ENCODE measurements around the gene NPEPL1.
"Not testable (repeated sequence)": the region's sequence is repeated elsewhere in the genome, so short reads cannot be mapped to it uniquely, and the experiment has no call there.

The NPEPL1 gene

DNA sequence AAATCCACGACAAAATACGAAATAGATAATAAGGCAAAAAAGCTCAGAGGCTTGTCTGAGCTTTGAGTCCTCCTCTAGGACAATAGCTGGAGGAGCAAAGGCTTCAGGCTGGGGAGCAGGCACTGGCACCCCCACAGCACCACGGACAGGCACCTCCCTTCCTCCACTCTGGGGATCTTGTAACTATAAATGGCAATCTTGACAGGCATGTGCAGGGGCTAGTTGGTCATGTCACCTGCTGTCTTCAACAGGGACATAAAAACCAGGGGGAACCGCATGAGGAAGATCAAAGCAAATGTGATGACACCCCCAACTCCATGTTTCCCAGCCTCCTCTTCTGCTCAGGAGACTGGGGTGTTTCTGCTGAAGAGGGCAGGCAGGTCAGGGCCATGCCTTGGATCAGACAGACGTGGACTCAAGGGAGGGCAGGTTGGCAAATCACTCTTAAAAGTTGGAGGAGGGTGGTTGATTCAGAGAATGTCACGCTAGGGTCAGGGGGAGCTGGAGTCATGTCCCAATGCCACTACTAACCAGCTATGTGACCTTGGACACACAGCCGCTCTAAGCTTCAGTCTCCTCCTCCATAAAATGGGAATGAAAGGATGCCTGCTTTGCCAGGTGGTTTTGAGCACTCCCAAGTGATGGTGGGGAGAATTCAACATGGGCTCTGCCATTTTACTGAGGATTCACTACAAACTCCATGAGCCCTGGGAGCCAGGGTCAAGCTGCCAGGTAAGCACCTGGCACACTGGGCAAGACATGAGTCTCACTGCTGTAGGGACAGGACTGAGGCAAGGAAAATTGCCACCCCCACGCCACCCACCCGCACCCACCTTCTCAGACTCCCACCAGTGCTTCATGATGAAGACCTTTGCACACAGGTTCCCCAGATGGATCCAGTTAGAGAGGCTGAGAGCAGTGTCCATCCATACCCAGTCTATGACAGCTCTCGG lies 48.0 kb downstream of the NPEPL1 start:
- DNase-seq (ENCODE audit: low read depth, low spot score) = no peak

DNA sequence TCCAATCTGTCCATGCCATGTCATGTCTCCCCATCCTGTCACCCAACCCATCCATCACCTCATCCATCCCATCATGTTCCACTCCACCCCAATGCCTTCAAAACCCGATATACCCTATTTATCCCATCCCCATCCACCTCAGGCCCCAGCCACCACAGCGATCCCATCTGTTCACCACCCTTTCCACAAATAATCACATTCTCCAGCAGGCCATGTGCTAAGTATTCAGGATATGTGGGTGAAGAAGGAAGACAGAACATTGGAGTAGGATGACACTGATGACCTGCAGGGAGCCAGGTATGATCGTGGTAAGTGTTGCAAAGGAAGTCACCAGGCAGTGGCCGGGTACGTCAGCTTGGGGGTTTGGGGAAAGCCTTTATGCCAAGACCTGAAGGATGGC lies 48.8 kb downstream of the NPEPL1 start:
- no peak for DNase-seq (ENCODE audit: low read depth, low spot score)

DNA sequence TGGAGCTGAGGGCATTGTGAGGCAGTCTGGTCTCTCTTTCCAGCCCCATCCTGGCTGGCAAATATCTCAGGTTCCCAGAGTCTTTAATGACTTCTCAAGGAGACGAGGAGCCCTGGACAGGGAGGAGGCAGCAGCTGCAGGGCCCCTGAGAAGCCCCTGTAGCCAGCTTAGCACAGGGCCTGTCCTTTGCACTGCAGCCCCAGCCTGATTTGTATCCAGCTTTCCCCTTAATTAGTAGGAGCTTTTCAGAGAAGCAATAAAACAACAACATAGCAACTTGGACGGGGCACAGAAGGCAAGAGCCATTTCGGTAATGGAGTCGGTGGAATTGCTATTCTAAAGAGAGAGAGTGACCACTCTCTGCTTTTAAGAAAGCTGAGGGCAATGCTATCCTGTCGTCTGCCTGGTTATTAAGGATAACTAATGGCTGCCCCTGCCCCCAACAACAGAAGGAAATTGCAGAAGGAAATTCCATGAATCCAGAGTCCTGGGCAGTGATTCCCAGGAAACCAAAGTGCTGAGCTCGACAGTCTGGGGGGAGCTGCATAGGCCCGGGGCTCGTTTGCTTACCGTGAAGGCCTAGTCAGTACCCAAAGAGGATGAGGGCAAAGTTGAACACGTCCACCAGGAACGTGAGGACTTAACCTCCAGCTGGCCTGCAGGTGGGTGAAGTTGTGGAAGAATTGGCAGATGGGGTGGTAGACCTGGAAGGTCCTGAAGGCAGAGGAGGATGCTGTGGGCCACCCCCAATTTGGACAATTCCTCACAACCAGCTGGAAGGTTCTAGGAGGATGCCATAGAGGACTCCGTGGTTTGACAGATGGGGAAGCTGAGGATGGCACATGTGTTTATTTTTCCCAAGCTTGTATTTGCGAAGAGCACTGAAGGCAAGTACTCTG lies 50.3 kb downstream of the NPEPL1 start:
- DNase-seq (ENCODE audit: low read depth, low spot score) = no peak

DNA sequence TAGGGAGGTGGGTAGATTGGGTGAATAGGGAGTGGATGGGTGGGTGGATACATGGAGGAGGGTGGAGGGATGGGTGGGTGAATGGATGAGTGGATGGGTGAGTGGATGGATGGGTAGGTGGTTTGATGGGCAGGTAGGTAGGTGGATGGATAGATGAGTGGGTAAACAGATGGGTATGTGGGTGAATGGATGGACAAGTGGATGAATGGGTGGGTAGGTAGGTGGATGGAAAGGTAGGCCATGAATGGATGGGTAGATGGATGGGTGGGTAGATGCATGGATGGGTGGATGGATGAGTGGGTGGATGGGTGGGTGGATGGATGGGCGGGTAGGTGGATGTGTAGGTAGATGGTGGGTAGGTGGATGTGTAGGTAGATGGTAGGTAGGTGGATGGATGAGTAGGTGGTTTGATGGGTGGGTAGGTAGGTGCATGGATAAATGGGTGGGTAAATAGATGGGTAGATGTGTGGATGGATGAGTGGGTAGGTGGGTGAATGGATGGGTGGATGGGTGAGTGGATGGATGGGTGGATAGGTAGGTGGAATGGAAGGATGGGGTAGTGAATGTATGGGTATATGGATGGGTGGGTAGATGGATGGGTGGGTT lies 51.4 kb downstream of the NPEPL1 start:
- DNase-seq (ENCODE audit: low read depth, low spot score) = no peak

DNA sequence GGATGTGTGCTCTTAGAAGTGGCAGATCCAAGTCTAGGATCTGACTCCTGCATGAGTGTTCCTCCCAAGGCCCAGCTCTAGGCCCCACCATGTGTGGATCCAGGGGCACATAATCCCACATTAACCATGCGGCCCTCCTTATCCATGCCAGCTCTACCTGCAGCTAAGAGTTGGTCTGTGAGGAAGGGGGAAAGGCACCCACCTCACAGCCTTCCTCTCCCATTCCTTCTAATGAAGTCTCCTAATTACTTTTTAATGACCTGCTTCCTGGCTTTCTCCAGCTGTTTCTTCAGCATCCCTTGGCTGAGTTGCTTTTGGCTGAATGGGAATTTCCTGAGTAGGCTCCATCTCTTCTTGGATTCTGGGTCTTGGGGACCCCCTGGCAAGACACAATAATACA lies 52.2 kb downstream of the NPEPL1 start:
- DNase-seq (ENCODE audit: low read depth, low spot score) = no peak

DNA sequence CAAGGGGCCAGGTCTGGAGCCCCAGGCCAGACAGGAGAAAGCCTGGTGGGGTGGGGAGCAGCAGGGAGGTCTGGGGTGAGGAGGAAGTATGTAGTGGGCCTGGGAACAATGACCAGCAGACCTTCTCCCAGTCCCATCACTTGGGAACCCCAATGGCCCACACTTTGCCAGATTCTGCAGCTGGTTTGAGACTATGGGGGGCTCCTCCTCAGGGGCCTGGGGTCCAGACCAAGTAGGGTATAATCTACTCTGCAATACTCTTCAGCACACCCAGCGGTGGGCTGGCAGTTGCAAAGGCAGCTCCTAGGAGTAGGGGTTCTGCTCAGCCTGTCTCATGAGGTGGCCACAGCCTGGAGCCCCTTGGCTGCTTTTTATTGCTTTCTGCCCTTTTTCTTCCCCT lies 52.8 kb downstream of the NPEPL1 start:
- DNase-seq (ENCODE audit: low read depth, low spot score) = no peak

DNA sequence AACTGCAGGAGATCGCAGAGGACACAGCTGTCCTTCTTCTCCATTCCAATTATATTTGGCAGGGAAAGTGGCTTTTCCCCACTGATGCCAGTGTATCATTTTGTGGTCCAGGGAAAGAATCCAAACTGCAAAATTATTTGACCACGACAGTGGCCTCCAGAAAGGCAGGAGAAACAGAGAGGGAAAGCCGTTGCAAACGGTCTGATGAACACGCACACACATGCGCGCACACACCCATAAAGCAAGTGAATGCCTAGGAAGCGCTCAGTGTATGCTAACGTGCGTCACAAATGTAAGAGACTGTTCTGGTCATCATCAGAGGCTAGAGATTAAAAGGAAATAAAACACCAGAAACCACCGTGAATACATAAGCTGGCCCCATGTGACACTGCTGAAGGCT lies 54.0 kb downstream of the NPEPL1 start:
- DNase-seq (ENCODE audit: low read depth, low spot score) = no peak

DNA sequence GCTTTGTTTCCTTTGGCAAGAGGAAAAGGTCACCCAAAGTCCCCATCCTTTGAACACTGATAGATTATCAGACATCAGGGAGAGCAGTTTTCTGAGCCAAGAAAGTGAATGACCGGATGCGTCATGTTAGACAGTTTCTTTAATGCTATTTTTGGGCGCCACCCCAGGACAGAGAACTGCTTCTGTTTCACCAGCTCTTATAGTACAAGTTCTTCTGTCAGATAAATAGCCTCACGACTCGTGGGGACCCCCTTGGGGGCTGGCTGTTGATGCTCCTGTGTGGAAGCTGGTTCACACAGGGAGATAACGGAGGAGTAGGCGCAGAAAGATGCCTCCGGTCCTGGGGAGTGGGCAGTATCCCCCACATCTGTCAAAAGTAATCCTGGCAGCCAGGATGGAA lies 54.6 kb downstream of the NPEPL1 start:
- no peak for DNase-seq (ENCODE audit: low read depth, low spot score)

DNA sequence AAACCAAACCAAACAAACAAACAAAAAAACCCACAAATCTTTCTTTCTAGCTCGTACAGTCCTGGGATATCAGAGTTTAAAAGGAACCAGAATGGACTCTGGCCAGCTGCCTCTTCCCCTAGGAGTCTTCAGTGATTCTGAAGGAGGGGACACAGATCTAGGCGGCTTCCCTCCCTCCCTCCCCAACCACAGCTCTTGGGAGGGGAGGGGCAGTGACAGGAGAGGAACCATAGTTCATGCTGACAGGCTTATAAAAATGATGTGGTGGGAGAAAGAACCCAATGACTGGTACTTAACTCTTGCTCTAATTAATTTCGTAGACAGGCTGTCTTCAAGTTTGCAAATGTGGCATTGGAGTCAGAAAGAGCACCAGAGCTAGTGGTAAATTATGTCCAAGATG lies 56.0 kb downstream of the NPEPL1 start:
- no peak for DNase-seq (ENCODE audit: low read depth, low spot score)

DNA sequence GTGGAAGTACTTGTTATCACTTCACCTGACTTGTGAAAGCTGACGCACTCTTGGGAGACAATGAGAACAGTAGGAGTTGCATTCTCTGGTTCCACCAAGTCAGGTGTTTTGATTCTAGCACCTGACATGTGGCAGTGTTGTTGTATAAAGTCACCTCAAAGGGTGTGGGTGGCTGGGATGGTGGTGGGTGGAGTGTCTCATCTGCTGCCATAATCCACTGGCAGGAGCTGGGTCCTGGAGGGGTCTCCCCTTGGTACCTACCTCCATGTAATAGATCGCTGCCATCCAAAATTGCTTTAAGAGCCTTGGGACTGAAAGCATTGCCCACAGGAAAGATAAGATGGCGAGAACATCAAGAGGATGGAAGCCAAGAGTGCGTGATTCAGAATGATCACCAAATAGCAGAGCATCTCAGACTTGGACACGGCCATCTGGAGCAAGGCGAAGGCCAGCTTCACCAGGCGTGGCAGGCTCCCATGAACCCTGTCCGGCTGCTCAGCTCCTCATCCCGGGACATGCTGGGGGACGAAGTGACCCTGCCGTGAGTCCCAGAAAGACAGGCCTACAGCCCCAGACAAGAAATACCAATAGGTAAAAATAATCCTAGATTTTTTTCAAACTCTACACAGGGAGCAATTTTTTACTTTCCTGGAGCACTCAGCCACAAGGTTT lies 56.6 kb downstream of the NPEPL1 start:
- no peak for DNase-seq (ENCODE audit: low read depth, low spot score)

DNA sequence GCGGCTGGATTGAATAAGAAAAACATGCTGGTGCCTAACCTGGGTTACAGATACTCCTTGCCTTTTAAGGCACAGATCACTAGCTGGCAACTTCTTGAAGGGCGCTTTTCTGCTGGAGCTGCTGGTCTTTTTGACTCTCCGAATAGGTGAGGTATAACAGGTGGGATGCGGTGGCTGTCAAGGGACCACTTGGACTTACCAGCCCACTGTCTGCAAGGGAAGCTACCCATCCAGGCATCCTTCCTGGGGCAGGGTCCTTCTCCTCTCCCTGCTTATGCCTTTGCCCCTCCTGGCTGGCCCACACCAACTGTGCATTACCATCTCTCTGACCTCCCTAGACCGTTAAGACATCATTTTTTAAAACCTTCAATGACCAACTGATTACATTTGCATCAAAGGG lies 57.4 kb downstream of the NPEPL1 start:
- no peak for DNase-seq (ENCODE audit: low read depth, low spot score)

DNA sequence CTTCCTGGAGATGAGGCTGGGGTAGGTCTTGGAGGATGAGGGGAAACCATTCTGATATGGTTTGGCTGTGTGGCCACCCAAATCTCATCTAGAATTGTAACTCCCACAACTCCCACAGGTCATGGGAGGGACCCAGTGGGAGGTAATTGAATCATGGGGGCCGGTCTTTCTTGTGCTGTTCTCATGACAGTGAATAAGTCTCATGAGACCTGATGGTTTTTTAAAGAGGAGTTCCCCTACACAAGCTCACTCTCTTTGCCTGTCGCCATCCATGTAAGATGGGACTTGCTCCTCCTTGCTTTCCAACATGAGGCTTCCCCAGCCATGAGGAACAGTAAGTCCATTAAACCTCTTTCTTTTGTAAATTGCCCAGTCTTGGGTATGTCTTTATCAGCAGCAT lies 58.1 kb downstream of the NPEPL1 start:
- not testable (repeated sequence) for DNase-seq (ENCODE audit: low read depth, low spot score)

DNA sequence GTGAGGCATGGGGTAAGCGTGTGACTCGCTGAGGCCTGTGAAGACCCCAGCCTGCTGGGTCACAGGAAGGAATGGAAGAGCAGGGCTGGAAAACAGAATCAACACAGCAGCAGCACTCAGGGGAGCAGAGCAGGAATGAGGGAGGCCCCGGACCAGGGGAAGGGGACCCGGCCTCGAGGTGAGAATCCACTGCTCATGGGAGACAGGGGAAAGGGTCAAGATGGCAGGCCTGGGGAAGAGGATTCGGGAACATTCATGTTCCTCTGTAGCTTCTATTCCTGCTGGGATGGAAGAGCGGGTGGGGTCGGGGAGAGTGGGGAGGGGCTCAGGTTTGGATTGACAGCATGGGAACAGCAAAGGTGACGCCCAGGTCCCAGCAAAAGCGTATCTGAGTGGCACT lies 59.4 kb downstream of the NPEPL1 start:
- no peak for DNase-seq (ENCODE audit: low read depth, low spot score)

DNA sequence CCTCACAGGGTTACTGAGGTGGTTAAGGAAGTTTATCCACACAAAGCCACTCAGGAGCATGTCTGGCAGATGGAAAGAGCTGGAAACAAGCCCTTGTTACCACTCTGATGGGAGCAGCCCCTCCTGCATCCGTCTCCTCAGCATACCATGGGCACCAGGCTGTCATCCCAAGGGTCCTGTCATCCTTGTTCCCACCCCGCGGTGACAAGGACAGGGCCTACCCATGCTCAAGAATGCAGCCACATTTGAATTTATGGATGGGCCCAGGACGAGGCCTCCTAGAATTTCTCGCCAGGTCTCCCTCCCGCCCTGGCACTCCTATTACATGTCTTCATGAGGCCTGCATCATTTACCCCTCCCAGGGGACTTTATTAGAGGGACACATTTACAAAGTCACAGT lies 60.0 kb downstream of the NPEPL1 start:
- no peak for DNase-seq (ENCODE audit: low read depth, low spot score)

DNA sequence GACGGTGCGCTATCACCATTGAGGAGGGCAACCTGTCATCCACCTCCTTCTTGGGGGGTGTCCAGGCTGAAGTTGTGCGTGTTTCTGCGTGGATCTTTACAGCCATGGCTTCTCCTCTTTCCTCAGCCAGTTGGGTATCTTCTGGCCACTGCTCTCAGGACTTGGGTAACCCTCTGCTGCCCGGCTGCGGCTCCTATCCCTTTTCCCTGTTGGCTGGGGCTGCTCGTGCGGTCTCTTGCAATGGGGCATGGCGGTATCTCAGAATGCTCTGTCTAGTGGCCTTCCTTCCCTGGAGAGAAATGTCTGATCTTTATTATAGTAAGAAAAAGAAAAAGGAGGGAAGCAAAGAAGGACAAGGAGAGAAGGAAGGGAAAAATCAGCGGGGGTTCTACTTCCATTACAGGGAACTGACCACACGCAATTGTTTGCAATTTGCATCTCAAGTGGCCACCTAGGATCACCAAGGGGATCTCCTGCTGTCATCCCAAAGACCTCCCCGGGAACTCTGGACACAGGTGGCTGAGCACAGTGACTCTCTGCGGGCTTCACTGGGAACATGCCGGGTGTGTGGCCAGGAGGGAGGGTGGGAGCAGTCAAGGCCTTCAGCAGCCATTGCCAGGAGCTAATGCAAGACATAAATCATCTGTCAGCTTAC lies 60.8 kb downstream of the NPEPL1 start:
- DNase-seq (ENCODE audit: low read depth, low spot score) = no peak

DNA sequence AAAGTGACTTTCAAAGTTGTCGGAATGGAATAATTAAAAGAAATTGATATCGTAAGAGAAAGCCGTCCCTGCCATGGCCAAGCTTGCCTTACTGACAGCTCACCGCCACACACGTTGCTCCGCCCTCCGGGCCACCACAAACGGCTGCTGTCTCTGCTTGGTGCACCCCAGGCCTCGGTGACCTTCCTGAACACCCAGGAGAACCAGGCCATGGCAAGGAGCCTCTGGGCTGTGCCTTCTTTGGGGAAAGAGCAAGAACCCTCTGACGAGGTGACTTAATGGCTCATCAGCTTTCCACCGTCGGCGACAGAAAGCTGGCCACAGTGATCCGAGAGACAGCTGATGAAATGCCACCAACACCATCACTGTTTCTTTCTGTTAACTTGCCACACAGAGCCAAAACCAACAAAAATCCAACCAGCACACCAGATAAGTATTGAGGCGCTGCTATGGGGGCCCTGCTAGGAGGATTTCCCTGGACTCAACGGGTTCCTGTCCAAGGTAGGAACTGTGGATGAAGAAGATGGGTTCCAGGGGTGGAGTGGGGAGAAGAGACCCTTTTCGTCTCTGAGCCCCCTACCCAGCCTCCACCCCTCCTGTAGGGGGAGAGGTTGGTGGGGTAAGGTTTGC lies 61.4 kb downstream of the NPEPL1 start:
- no peak for DNase-seq (ENCODE audit: low read depth, low spot score)

DNA sequence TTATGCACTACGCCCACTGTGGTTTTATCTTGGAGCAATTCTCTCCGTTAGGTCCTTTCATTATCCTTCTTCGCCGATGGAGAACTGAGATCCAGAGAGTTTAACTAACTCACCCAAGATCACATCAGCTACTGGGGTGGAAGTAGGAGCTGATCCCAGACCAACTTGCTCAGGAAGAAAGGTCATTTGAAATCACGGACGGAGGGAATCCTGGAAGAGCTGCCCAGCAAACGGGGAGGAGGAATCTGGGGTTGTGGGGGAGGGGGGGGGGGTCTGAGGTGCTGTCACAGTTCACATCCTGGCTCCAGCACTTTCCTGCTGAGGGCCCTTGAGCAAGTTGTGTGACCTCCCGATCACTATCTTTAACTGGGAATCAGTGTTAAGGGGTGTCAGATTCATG lies 62.0 kb downstream of the NPEPL1 start:
- no peak for DNase-seq (ENCODE audit: low read depth, low spot score)

DNA sequence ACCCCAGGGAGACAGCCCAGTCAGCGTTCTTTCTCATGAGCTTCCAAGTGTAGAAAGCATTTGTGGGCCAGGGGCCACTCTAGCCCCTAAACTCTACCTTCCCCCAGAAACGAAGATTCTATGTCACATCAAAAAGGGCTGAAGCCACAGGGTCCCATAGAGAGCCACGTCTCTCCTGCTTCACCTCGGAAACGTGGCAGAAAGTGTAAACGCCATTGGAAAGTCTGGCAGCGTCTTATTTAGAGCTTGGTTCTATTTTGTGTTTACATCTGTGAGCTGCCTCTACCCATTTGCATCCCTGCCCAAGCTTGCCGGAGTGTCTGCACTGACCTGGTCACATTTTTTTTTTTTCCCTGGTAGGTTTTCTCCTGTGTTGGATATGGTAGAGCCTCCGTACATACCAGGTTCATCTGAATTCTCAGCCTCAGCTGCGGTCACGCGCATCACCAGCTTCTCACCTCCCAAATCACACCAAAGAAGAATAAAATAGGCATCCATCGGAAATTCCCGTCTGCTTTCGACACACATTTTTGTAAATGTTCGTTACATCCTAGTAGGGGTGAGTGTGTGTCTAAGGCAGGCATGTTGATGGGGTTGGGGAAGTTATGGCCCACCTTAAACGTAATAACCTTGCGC lies 62.6 kb downstream of the NPEPL1 start:
- DNase-seq (ENCODE audit: low read depth, low spot score) = no peak

DNA sequence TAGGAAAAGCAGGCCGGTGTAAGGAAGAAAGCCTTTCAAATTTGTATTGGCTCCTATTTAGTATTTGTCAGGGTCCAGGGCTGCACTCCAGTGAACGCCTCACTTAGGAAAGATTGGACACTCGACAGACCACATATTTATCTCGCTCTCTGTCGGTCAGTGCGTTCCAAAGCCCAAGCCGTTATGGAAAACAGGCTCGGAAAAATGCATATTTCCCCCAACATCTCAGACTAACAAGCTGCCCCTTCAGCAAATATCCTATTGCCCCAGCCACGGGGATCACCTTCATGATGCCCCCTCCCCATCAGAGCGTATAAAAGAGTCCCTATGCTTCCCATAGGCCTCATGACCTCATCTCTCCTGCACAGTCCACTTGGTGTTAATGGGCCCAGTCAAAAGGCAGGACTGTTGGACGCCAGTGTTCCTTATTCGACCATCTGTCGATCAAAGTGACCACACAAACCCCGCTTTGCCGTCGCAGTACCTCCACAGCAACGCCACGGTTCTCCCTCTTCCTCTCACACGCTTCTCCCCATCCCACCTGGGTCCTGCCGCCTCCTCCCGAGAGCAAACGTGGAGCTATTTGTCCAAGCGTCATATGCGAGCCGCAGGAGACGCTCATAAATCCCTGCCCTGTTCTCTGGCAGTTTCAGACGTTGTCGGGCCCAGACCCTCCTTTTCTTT lies 63.3 kb downstream of the NPEPL1 start:
- DNase-seq (ENCODE audit: low read depth, low spot score) = no peak

DNA sequence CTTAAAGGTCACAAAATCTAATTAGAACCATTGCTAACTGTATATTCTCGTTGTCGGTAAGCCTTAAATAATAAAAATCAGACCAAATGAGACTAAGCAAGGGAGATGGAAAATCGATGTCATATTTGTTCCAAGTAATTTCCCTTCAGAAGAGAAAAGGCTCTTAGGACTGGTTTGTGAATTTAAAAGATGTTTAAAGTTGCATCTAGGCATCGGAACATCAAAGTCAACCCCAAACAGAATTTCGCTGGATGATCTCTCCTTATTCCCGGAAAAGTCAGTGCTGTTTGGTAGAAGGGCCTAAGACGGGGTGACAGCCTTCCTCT lies 63.8 kb downstream of the NPEPL1 start:
- no peak for DNase-seq (ENCODE audit: low read depth, low spot score)

Measured in activated naive CD8-positive, alpha-beta T cell treated with anti-CD3 and anti-CD28 coated beads, Interleukin-2, amount 50 U/mL, for 16 hours (primary cell).